SK-N-SH (cell line): ENCODE results near the gene RYR3. TPM values are rescaled to one million over a fixed set of nuclear protein-coding genes. Genes with fewer than 3 reads are reported as not detected.
A peak's percentile ranks its signal among the peaks of the same experiment; 100 is the strongest.

Source experiments
- CTCF ChIA-PET: fragments of 300-600, 350-600 bp; formaldehyde crosslinking; extraction: SDS; loops from one replicate; lab custom pipeline; 2021; lab: Yijun Ruan, JAX
- POLR2A ChIA-PET: fragments of 350-600 bp; sonication (Branson Sonifier 250); formaldehyde crosslinking; extraction: SDS; loops from one replicate; lab custom pipeline; 2020; ENCODE audit warnings: antibody characterized with exemption, inconsistent platforms; lab: Yijun Ruan, JAX
- DNase-seq: peaks from one replicate; pipeline ENCODE4 v3.0.0; 2012
- H2AFZ ChIP-seq: fragments of 200-600 bp; sonication (generic); 2 replicates; pipeline ENCODE4 v1.8.1; 2016; ENCODE audit warnings: antibody characterized with exemption, mild to moderate bottlenecking, low read depth
- H3F3A ChIP-seq: fragments of 200-600 bp; sonication (generic); replicated peaks from 2 replicates; pipeline ENCODE3; 2016; ENCODE audit warnings: antibody characterized with exemption, mild to moderate bottlenecking; ENCODE audit not compliant: insufficient read depth
- H3K27ac ChIP-seq, 2 experiments: fragments of 200-500 bp in 1 of 2; fragments of 200-600 bp in 1 of 2; sonication (Bioruptor generic) in 1 of 2; sonication (generic), shearing (Covaris generic) in 1 of 2; 2 replicates each; pipeline versions ENCODE4 v1.5.1 to v1.6.1; 2014 to 2016; ENCODE audit warnings: low read depth in 2 of 2, inconsistent platforms in 1 of 2, low read length in 1 of 2, mild to moderate bottlenecking in 1 of 2, mixed read lengths in 1 of 2
- H3K27me3 ChIP-seq: fragments of 200-600 bp; sonication (generic), shearing (Covaris generic); 2 replicates; pipeline ENCODE4 v1.6.1; 2016; ENCODE audit warnings: mixed run types; ENCODE audit not compliant: insufficient read depth
- H3K36me3 ChIP-seq, 2 experiments: fragments of 200-500 bp in 1 of 2; fragments of 200-600 bp in 1 of 2; sonication (Bioruptor generic) in 1 of 2; sonication (generic) in 1 of 2; replicated peaks in 1 of 2; 2 replicates each; pipeline versions ENCODE3 to v1.5.1; 2014 to 2016; ENCODE audit warnings: low read length in 1 of 2, mild to moderate bottlenecking in 1 of 2; ENCODE audit not compliant: insufficient read depth in 2 of 2, control insufficient read depth in 1 of 2
- H3K4me1 ChIP-seq, 2 experiments: fragments of 200-500 bp in 1 of 2; fragments of 200-600 bp in 1 of 2; sonication (Bioruptor generic) in 1 of 2; sonication (generic), shearing (Covaris generic) in 1 of 2; 2 replicates each; pipeline versions ENCODE4 v1.5.1 to v1.6.1; 2014 to 2016; ENCODE audit warnings: low read depth in 1 of 2, low read length in 1 of 2, mixed run types in 1 of 2; ENCODE audit not compliant: insufficient read depth in 2 of 2, control insufficient read depth in 1 of 2
- H3K4me2 ChIP-seq: fragments of 200-600 bp; sonication (generic), shearing (Covaris generic); 2 replicates; pipeline ENCODE4 v1.6.1; 2017; ENCODE audit warnings: mixed run types
- H3K4me3 ChIP-seq, 2 experiments: fragments of 200-500 bp in 1 of 2; fragments of 200-600 bp in 1 of 2; sonication (Bioruptor generic) in 1 of 2; sonication (generic), shearing (Covaris generic) in 1 of 2; 2 replicates each; pipeline versions ENCODE4 v1.5.1 to v1.8.1; 2014 to 2016; ENCODE audit warnings: low read depth in 2 of 2, inconsistent platforms in 1 of 2, low read length in 1 of 2, mild to moderate bottlenecking in 1 of 2, mixed read lengths in 1 of 2, moderate library complexity in 1 of 2
- H3K79me2 ChIP-seq: fragments of 200-600 bp; sonication (generic); 2 replicates; pipeline ENCODE4 v1.8.1; 2017; ENCODE audit warnings: mild to moderate bottlenecking; ENCODE audit not compliant: insufficient read depth
- H3K9ac ChIP-seq: fragments of 200-600 bp; sonication (generic); 2 replicates; pipeline ENCODE4 v1.6.1; 2017; ENCODE audit warnings: mixed run types
- H3K9me2 ChIP-seq: fragments of 200-600 bp; sonication (generic); 2 replicates; pipeline ENCODE4 v1.6.1; 2017; ENCODE audit warnings: mixed run types
- H3K9me3 ChIP-seq: fragments of 200-600 bp; sonication (generic); 2 replicates; pipeline ENCODE4 v1.6.1; 2017; ENCODE audit warnings: mixed run types, mild to moderate bottlenecking, moderate library complexity
- H4K20me1 ChIP-seq: fragments of 200-600 bp; sonication (generic); 2 replicates; pipeline ENCODE4 v1.6.1; 2017; ENCODE audit warnings: mild to moderate bottlenecking, mixed run types; ENCODE audit not compliant: insufficient read depth
- CTCF ChIP-seq: fragments of 200-600 bp; sonication (generic); IDR thresholded peaks from 2 replicates; pipeline ENCODE4 v1.6.1; 2017; ENCODE audit warnings: antibody characterized with exemption, mild to moderate bottlenecking, moderate library complexity
- ELF1 ChIP-seq: IDR thresholded peaks from 2 replicates; pipeline ENCODE4 v1.4.0; 2012
- EP300 ChIP-seq, 2 experiments: IDR thresholded peaks; 2 replicates each; pipeline versions ENCODE4 v1.4.0 to v1.6.1; 2012; ENCODE audit warnings: borderline replicate concordance in 1 of 2, low read depth in 1 of 2, low read length in 1 of 2
- FOSL2 ChIP-seq: IDR thresholded peaks from 2 replicates; pipeline ENCODE4 v1.4.0; 2012; ENCODE audit warnings: low read depth, mild to moderate bottlenecking, moderate library complexity, borderline replicate concordance
- FOXJ3 ChIP-seq: sonication (generic); formaldehyde crosslinking; IDR thresholded peaks from 2 replicates; pipeline ENCODE4 v1.5.1; 2020; ENCODE audit warnings: mild to moderate bottlenecking, missing genetic modification reagents
- FOXM1 ChIP-seq: IDR thresholded peaks from 2 replicates; pipeline ENCODE4 v1.4.0; 2012; ENCODE audit warnings: low read depth, mild to moderate bottlenecking
- GATA2 ChIP-seq: sonication (generic); formaldehyde crosslinking; IDR thresholded peaks from 2 replicates; pipeline ENCODE4 v1.5.0; 2020; ENCODE audit warnings: mild to moderate bottlenecking, missing genetic modification reagents
- IRF3 ChIP-seq: fragments of 150-350 bp; IDR thresholded peaks from 2 replicates; pipeline ENCODE4 v1.6.1; 2016; ENCODE audit warnings: mild to moderate bottlenecking, low read depth, low read length
- JUND ChIP-seq: IDR thresholded peaks from 2 replicates; pipeline ENCODE4 v1.4.0; 2012
- NFIC ChIP-seq: IDR thresholded peaks from 2 replicates; pipeline ENCODE4 v1.4.0; 2012; ENCODE audit warnings: borderline replicate concordance
- PBX3 ChIP-seq: IDR thresholded peaks from 2 replicates; pipeline ENCODE4; 2012
- RAD21 ChIP-seq: IDR thresholded peaks from 2 replicates; pipeline ENCODE4 v1.6.1; 2012; ENCODE audit warnings: mild to moderate bottlenecking, low read length
- RFX5 ChIP-seq: IDR thresholded peaks from 2 replicates; pipeline ENCODE4 v1.6.1; 2012; ENCODE audit warnings: mild to moderate bottlenecking, improper control_type of control experiment, low read length
- SIN3A ChIP-seq: IDR thresholded peaks from 2 replicates; pipeline ENCODE4 v1.6.1; 2012; ENCODE audit warnings: low read depth, mild to moderate bottlenecking, low read length, moderate library complexity, borderline replicate concordance
- SMC3 ChIP-seq: IDR thresholded peaks from 2 replicates; pipeline ENCODE4 v1.6.1; 2012; ENCODE audit warnings: low read depth, low read length, improper control_type of control experiment
- TAF1 ChIP-seq: IDR thresholded peaks from 2 replicates; pipeline ENCODE4 v1.6.1; 2012; ENCODE audit warnings: low read depth, mild to moderate bottlenecking, low read length, moderate library complexity, borderline replicate concordance
- TEAD4 ChIP-seq: IDR thresholded peaks from 2 replicates; pipeline ENCODE4 v1.4.0; 2012; ENCODE audit warnings: mild to moderate bottlenecking, borderline replicate concordance; ENCODE audit not compliant: insufficient read depth
- USF1 ChIP-seq: IDR thresholded peaks from 2 replicates; pipeline ENCODE4 v1.4.0; 2012; ENCODE audit warnings: low read depth, borderline replicate concordance
- USF2 ChIP-seq: fragments of 150-350 bp; IDR thresholded peaks from 2 replicates; pipeline ENCODE4 v1.6.1; 2017; ENCODE audit warnings: antibody characterized with exemption, low read length, low read depth, borderline replicate concordance
- YY1 ChIP-seq: IDR thresholded peaks from 2 replicates; pipeline ENCODE4 v1.4.0; 2012; ENCODE audit warnings: low read depth, mild to moderate bottlenecking
- WGBS: methylation state at CpG from one replicate; pipeline ENCODE4 v1.1.6; 2017; ENCODE audit warnings: low lambda C conversion rate; 5-methylcytosine and 5-hydroxymethylcytosine counted together
- polyA plus RNA-seq, 3 experiments: library from polyadenylated mRNA; depleted of rRNA; stranded (reverse); fragments of >200 nt; gene quantifications; 2 replicates each; pipeline ENCODE4 v1.2.3, GENCODE V29; 2012

The RYR3 gene
- polyA plus RNA-seq, 1 of the 3 experiments (the other 2 are of a cell fraction): 0.02 TPM

- Histone ChIP-seq H3K9me2 (no peaks in the 10 kb centered on the region), H2AFZ (no peak overlapping the region), H3F3A (no peaks in the 10 kb centered on the region), H3K4me2 (no peak overlapping the region), H3K27me3 (no peaks in the 10 kb centered on the region), H3K4me1 (no peaks in the 10 kb centered on the region; a peak in 1 of 4 replicates), H3K36me3 (no peaks in the 10 kb centered on the region), H3K9ac (no peak overlapping the region), H3K27ac (no peak overlapping the region), H3K4me3 (no peak overlapping the region; a peak in 1 of 4 replicates), H3K9me3 (no peaks in the 10 kb centered on the region), H3K79me2 (no peaks in the 10 kb centered on the region), H4K20me1 (no peaks in the 10 kb centered on the region)
- 42% methylated on average over 15 of the region's 15 CpGs for WGBS
- ChIA-PET POLR2A (no interaction called here), CTCF (interaction anchor here (0.6 to 9.5 kb wide), 57 partner anchors 10 to 779 kb away, joined by 3 to 131 read pairs (median 4); partner anchors contain the start of genes AVEN, CHRM5 and KATNBL1)
- DNase-seq: peak; percentile 71
- TF ChIP-seq RFX5 (no peak), SMC3 (peak; percentile 50), NFIC (no peak), EP300 (IDR thresholded peaks at IDR 0.05; ENCODE audit: borderline replicate concordance in 1 of 2, low read depth in 1 of 2, low read length in 1 of 2) (no peak), RAD21 (peak; percentile 68), GATA2 (CRISPR knock-in tag) (no peak), CTCF (peak; percentile 88), TAF1 (no peak)
These were observed 427.2 kb downstream of the RYR3 start for GRCh38 chr15:33737687-33738601.

GRCh38 chr15:33738941-33739664, 428.3 kb downstream of the RYR3 start:
- no peak overlapping the region for H3K27ac ChIP-seq
- no peak overlapping the region for H3K9ac ChIP-seq
- H3K4me3 ChIP-seq: no peak overlapping the region
- H2AFZ ChIP-seq: no peak overlapping the region
- H3K79me2 ChIP-seq: no peaks in the 10 kb centered on the region
- H3K36me3 ChIP-seq: no peaks in the 10 kb centered on the region
- 47% methylated on average over 6 of the region's 6 CpGs for WGBS
- ChIA-PET POLR2A (no interaction called here), CTCF (interaction anchor here (0.9 to 9.5 kb wide), 19 partner anchors 9 to 506 kb away, joined by 3 to 131 read pairs (median 5); partner anchors contain the start of gene CHRM5)
- H3K9me3 ChIP-seq: no peaks in the 10 kb centered on the region
- H3K9me2 ChIP-seq: no peaks in the 10 kb centered on the region
- H3K4me1 ChIP-seq: no peaks in the 10 kb centered on the region; a peak in 1 of 4 replicates
- no peaks in the 10 kb centered on the region for H3F3A ChIP-seq
- no peak overlapping the region for H3K4me2 ChIP-seq
- H4K20me1 ChIP-seq: no peaks in the 10 kb centered on the region
- H3K27me3 ChIP-seq: no peaks in the 10 kb centered on the region
- no peak for DNase-seq
- TF ChIP-seq IRF3: no peak
- no peak for TF ChIP-seq USF1
- no peak for TF ChIP-seq FOXJ3 (CRISPR knock-in tag)
- no peak for TF ChIP-seq FOSL2
- no peak for TF ChIP-seq PBX3
- TF ChIP-seq SIN3A: no peak
- no peak for TF ChIP-seq YY1
- TF ChIP-seq FOXM1: no peak
- TF ChIP-seq USF2: no peak
- no peak for TF ChIP-seq JUND
- TF ChIP-seq TEAD4: no peak
- TF ChIP-seq ELF1: no peak
